Activated CD8-positive, alpha-beta memory T cell treated with anti-CD3 and anti-CD28 coated beads, Interleukin-2, amount 50 U/mL, for 24 hours (primary cell): ENCODE results near the gene EXOC7.
"Not testable (repeated sequence)": the region's sequence is repeated elsewhere in the genome, so short reads cannot be mapped to it uniquely, and the experiment has no call there.

Experiments used
- DNase-seq: peaks from one replicate; pipeline ENCODE4 v3.0.0-alpha.2; 2020; ENCODE audit errors: extremely low read depth

EXOC7 gene

DNA sequence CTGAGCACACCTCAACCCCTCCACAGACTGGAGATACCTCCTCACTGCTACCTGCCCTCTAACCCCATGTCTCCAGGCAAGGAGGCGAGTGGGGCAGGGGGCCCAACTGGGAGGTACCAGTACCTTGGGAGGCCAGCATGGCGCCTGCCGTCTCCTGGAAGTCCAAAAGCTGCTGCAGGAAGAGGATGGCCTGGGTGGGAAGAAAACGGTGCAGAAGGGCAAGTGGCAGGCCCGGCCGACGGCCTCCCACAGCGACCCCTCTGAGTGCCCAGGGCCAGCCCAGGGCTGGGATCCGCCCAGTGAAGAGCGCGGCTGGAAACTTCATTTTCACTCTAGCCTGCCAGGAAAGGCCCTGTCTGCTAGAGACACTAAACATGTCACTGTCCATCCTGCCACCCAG lies 16.1 kb downstream of the EXOC7 start:
- no peak for DNase-seq

DNA sequence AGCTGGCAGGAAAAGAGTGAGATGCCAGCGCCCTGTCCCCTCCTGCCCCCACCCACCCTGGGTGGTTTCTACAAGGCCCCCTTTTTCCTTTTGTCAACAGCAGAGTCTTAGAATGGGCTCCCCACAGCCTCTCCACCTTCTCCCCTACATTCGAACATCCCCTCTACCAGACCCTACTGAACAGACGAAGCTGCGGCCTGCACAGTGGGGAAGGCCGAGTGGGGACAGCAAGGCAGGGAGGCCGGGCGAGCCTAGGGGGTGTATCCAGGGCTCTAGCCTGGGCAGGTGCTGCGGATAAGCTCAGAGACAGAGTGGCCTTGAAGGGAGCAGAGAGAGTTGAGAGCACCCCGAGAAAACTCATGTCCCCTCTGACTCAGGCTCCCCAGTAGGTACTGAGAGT lies 17.2 kb downstream of the EXOC7 start:
- no peak for DNase-seq

DNA sequence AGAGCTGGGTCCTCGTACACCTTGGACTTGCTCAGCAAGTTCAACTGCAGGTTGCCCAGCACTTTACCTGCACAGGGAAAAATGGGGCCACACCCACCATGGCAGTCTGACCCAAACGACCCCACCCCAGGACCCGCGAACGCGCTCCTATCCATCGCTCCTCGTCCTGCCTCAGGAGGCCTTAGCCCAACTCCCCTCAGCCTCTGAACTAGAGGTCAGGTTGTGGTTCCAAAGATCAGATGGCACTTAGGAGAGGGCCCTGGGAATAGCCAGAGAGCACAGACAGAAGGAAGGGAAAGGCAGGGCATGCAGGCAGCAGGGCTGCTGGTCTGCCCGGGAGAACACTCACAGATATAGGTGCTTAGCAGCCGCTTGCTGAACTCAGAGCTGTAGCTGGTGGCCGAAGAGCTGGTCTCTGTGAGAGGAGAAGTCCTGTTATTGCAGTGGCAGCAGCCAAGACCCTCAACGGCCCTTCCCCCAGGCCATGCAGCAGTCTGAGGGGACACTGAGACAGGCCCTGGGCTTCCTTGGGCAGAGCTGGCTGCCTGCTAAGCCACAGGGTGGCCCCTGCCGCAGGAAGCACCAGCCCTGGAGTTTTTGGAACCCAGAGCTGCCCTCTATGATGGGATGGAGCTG lies 17.7 kb downstream of the EXOC7 start:
- DNase-seq = no peak

GRCh38 chr17:76085066-76085730 lies 18.4 kb downstream of the EXOC7 start:
- DNase-seq = no peak

- DNase-seq = no peak
Measured at GRCh38 chr17:76083536-76084182, 19.9 kb downstream of the EXOC7 start.

DNA sequence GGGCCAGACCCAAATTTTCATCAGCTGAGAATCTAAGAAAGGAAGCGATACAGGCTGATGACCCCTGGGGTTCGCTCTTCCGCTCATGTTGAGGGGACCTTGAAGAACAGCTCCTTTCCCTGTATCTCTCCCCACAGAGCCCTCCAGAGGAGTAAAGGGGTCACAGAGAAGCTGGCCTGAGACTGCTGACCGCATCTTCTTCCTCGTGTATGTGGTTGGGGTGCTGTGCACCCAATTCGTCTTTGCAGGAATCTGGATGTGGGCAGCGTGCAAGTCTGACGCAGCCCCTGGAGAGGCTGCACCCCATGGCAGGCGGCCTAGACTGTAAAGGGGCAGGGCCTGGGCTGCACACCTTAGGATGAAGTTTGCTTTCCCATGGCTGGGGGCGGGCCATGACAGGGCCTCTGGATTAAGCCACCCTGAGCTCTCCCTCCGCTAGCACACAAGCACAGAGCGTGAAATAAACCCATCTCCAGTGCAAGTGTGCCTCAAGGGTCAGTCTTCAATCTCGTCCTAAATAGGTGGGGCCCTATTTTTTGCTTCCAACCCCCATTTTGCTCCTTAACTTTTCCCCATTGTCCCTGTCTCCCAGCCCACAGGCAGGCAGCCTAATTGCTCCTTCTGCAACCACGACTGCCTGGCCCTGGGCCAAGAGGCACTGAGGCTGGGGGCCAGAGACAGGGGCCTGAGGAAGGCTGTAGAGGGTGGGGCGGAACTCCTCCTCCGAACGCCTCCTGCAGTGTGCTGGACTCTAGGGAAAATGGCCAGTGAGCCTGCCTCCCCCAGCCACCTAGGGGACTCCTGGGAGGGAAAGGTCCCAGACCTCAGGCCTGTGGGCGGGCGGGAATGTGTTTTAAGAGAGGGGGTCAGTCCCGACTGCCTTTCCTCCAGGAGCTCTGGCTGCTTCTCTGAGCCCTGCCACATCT lies 21.0 kb downstream of the EXOC7 start:
- DNase-seq = no peak

DNA sequence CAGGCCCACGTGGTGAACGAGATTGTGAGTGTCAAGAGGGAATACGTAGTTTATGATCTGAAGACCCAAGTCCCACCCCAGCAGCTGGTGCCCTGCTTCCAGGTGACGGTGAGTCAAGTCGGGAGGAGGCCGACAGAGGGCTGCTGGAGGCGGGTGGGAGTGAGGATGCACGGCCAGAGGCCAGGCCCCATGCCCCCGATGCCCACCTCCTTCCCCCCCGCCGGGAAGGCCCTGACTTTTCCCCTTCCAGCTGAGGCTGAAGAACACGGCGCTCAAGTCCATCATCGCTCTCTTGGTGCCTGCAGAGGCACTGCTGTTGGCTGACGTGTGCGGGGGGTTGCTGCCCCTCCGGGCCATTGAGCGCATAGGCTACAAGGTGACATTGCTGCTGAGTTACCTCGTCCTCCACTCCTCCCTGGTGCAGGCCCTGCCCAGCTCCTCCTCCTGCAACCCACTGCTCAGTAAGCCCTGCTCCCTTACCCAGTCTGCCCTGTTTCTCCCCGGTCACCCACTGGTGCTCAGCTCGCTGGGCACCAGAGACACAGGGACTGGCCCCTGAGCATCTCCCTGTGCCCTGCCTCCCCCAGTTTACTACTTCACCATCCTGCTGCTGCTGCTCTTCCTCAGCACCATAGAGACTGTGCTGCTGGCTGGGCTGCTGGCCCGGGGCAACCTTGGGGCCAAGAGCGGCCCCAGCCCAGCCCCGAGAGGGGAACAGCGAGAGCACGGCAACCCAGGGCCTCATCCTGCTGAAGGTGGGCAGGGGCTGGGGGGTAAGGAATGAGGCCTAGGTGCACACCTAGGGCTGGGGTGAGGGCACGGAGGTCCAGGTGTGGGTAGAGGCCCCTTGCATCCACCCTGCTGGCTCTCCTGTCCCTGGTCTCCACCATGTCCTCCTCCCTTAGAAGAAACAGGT lies 22.0 kb downstream of the EXOC7 start:
- DNase-seq = no peak

GRCh38 chr17:76080768-76081287 lies 22.8 kb downstream of the EXOC7 start:
- no peak for DNase-seq

DNA sequence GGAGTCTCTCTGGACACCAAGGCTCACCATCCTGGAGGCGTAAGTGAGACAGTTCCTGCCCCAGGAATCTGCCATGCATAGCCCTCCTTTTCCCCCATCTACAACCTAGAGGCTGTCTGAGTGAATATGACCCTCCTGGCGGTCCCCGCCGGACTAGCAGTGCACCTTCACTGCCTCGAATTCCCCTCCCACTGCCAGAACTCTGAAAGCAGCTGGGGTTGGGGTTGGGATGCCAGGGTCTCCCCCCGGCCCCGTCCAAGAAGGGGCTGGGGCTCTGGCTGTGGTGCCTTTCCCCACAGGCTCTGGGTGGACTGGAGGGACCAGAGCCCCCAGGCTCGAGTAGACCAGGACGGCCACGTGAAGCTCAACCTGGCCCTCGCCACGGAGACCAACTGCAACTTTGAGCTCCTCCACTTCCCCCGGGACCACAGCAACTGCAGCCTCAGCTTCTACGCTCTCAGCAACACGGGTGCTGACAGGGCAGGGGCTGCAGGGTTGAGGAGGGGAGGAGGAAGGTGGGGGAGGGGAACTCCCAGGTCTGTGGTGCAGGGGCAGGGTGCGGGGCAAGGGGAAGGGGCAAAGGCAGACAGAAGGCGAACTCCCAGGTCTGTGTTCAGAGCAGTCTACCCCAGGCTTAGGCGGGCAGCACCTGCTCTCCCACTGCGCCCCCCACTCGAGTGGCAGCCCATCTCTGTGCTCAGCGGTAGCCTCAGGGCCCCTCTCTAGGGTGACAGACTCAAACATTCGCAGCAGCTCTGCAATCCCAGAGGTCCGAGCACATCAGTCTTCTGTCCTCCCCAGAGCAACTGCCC lies 23.4 kb downstream of the EXOC7 start:
- no peak for DNase-seq

- no peak for DNase-seq
Measured at GRCh38 chr17:76079535-76079955, 24.0 kb downstream of the EXOC7 start.

DNA sequence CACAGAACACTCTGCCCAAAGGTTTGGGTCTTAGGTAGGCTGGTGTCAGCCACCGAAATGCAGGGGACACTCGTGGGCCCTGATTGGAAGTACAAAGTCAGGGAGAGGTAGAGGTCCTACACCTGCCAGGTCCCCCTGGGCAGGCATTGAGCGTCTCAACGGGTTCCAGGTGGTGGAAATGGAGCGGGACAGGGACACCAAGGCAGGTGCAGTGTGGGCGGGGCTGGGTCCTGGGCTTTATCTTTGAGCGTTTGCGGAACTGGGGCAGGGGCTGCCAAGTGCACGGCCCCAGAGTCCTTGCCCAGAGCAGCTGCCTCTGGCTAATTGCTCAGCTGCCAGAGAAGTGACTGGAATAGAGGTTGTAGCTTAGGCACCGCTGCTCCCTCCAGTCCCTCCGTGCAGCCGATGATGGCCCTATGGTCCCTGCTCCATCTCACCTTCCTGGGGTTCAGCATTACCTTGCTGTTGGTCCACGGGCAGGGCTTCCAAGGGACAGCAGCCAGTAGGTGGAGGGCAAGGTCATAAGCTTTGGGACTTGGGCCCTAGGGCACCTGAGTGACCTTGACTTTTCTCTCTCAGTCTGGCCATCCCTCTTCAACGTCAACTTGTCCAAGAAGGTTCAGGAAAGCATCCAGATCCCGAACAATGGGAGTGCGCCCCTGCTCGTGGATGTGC lies 24.6 kb downstream of the EXOC7 start, which contains the start of gene ZACN:
Gene ZACN, plus strand, starts transcription at position 323 of the 675 bp plus-strand sequence. Its CDS starts 83 bp downstream, at position 406.
- DNase-seq = no peak

DNA sequence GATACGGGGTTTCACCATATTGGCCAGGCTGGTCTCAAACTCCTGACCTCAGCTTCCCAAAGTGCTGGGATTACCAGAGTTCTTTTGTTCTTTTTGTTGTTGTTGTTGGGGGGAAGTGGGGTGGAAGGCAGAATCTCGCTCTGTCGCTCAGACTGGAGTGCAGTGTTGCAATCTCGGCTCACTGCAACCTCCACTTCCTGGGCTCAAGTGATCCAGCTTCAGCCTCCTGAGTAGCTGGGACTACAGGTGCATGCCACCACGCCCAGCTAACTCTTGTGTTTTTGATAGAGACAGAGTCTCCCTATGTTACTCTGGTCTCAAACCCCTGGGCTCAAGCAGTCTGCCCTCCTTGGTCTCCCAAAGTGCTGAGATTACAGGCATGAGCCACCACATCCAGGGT lies 25.2 kb downstream of the EXOC7 start:
- not testable (repeated sequence) for DNase-seq

DNA sequence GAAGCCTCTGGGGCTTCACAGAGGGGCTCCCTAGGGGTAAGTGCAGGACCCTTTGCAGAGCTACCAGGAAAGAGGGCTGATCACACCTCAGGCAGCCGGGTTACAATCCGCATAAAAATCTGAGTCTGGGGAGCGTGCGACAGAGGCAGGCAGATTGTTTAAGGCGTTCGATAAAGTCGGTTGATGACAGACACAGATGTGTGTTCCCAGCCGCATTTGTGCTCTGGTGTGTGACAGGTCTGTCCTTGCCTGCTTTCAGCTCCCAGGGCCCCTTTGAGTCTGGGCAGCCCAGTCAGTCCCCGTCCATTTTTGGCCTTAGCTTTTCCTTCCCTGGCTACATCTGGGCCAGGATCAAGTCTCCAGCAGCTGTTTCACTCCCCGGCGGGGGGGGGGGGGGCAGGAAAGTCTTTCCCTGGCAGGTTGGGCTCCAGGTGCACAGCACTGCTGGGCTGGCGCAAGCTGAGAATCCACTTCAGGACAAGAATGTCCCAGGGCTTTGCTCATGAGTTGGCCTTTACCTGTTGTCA lies 25.9 kb downstream of the EXOC7 start:
- no peak for DNase-seq

DNA sequence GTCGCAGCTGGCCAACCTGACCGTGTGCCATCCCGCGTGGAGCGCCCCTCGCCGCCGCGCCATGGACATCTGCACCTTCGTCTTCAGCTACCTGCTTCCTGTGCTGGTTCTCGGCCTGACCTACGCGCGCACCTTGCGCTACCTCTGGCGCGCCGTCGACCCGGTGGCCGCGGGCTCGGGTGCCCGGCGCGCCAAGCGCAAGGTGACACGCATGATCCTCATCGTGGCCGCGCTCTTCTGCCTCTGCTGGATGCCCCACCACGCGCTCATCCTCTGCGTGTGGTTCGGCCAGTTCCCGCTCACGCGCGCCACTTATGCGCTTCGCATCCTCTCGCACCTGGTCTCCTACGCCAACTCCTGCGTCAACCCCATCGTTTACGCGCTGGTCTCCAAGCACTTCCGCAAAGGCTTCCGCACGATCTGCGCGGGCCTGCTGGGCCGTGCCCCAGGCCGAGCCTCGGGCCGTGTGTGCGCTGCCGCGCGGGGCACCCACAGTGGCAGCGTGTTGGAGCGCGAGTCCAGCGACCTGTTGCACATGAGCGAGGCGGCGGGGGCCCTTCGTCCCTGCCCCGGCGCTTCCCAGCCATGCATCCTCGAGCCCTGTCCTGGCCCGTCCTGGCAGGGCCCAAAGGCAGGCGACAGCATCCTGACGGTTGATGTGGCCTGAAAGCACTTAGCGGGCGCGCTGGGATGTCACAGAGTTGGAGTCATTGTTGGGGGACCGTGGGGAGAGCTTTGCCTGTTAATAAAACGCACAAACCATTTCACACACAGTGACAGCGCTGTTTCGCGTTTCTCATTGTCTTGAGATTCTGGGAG lies 26.6 kb downstream of the EXOC7 start:
- no peak for DNase-seq

DNA sequence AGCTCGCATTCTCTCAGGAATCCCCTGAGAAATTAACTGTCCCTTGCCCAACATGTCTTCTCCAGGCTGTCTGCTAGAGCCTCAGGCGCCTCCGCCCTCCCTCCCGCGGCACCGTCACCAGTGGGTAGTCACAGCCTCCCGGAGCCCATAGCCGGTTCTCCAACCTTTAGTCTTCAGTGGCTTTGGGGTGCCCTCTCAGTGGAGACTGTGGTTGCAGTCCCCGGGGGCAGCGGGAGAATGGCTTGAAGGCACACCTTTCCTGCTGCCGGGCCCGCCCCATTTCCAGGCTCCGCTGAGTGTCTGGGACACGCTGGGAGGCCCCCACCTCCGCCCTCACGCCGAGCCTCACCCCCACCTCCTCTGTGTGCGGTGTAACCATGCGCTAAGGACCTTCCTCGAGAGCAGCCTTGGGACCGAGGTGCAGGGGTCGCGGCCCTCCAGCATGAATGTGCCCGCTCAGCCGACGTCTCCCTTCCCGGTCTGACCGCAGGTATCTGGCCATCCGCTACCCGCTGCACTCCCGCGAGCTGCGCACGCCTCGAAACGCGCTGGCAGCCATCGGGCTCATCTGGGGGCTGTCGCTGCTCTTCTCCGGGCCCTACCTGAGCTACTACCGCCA lies 27.3 kb downstream of the EXOC7 start:
- no peak for DNase-seq

DNA sequence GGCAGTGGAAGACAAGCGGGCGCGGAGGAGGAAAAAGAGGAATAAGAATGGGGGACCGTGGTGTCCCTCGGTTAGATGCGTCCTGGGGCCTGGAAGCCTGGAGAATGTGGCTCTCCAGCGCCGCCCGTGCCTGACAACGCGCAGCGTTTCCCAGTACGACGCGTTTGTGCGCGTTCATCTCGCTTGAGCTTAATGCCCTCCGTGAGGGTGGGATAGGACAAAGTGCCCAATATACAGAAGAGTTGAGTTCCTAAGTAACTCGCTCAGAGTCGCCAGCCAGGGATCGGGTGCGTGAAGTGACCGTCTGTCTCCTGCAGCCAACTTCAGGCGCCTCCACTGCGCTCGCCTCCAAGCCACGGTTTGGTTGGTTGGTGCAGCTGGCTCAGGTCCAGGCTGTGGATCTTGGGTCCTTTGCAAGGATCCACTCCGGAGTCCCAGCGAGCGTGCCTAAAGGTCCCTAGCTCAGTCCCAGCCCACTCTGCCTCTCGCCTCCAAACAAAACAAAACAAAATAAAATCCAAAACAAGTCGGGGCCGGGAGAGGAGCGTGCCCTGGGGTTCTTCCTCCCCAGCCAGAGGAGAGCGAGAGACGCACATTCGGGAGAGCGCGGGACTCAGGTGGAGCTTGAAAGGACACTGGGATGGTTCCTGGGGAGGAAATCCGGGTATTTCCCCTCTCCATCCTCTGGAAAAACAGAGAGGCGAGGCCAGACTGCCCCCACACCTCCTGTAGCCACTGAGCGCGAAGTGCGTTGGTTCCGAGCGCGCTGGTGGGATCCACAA lies 28.0 kb downstream of the EXOC7 start:
- DNase-seq = no peak
